H1 (cell line): ENCODE measurements around the gene AGPAT3. TPM values are rescaled to one million over a fixed set of nuclear protein-coding genes. Genes with fewer than 3 reads are reported as not detected.

Source experiments
- CTCF ChIA-PET: fragments of 300-600 bp; sonication (Branson Sonifier 250); formaldehyde crosslinking; loops from one replicate; lab custom pipeline; 2021; ENCODE audit not compliant: partially characterized antibody; lab: Charles Lee
- POLR2A ChIA-PET: fragments of 300-600 bp; sonication (Branson Sonifier 250); formaldehyde crosslinking; loops from one replicate; lab custom pipeline; 2021; ENCODE audit warnings: inconsistent platforms; ENCODE audit not compliant: partially characterized antibody; lab: Charles Lee
- DNase-seq, 2 experiments: peaks; one replicate each; pipeline versions ENCODE4 v3.0.0 to v3.0.0-alpha.2; 2010 to 2022; ENCODE audit warnings: low spot score in 2 of 2, low read depth in 1 of 2, mixed read lengths in 1 of 2
- FAIRE-seq: peaks from 2 replicates; lab custom pipeline; 2011; peaks lifted over from hg19 to GRCh38; lab: Jason Lieb, UNC
- H2AFZ ChIP-seq: 2 replicates; pipeline ENCODE4 v1.8.1; 2012; ENCODE audit warnings: low read length, inconsistent platforms
- H2AK5ac ChIP-seq: 2 replicates; pipeline ENCODE4 v1.6.1; 2013; ENCODE audit warnings: low read depth, low read length
- H2BK120ac ChIP-seq: replicated peaks from 2 replicates; pipeline ENCODE3; 2013; ENCODE audit warnings: low read depth, low read length, inconsistent platforms
- H2BK12ac ChIP-seq: 2 replicates; pipeline ENCODE4 v1.6.1; 2013; ENCODE audit warnings: low read depth, low read length
- H2BK15ac ChIP-seq: 2 replicates; pipeline ENCODE4 v1.6.1; 2013; ENCODE audit warnings: low read length
- H2BK20ac ChIP-seq: 2 replicates; pipeline ENCODE4 v1.6.1; 2013; ENCODE audit warnings: low read length
- H2BK5ac ChIP-seq: 2 replicates; pipeline ENCODE4 v1.6.1; 2013; ENCODE audit warnings: low read depth, low read length
- H3K14ac ChIP-seq: 2 replicates; pipeline ENCODE4 v1.6.1; 2013; ENCODE audit warnings: inconsistent platforms; ENCODE audit not compliant: insufficient read length
- H3K18ac ChIP-seq: 2 replicates; pipeline ENCODE4 v1.6.1; 2013; ENCODE audit warnings: low read length; ENCODE audit errors: extremely low read depth
- H3K23ac ChIP-seq: 2 replicates; pipeline ENCODE4 v1.6.1; 2013; ENCODE audit warnings: inconsistent platforms; ENCODE audit not compliant: insufficient read length
- H3K23me2 ChIP-seq: 2 replicates; pipeline ENCODE4 v1.6.1; 2013; ENCODE audit warnings: low read depth, low read length
- H3K27ac ChIP-seq: 2 replicates; pipeline ENCODE4 v1.6.1; 2011; ENCODE audit warnings: low read depth, low read length, inconsistent platforms
- H3K27me3 ChIP-seq, 4 experiments: replicated peaks in 1 of 4; 1 replicate in 1 of 4; 2 replicates in 3 of 4; pipeline versions ENCODE4 v1.6.1 to v1.8.1; 2011 to 2013; ENCODE audit warnings: low read length in 3 of 4, mild to moderate bottlenecking in 3 of 4, inconsistent platforms in 2 of 4, mixed read lengths in 2 of 4, moderate library complexity in 1 of 4; ENCODE audit not compliant: control insufficient read depth in 3 of 4, insufficient read depth in 3 of 4; ENCODE audit errors: extremely low read depth in 1 of 4
- H3K36me3 ChIP-seq, 4 experiments: 2 replicates each; pipeline versions ENCODE4 v1.6.1 to v1.8.1; 2011 to 2013; ENCODE audit warnings: mild to moderate bottlenecking in 4 of 4, low read length in 3 of 4, moderate library complexity in 2 of 4, control low read depth in 1 of 4, inconsistent platforms in 1 of 4; ENCODE audit not compliant: insufficient read depth in 4 of 4, control insufficient read depth in 2 of 4
- H3K4ac ChIP-seq: replicated peaks from 2 replicates; pipeline ENCODE3; 2013; ENCODE audit warnings: low read length, low read depth, mixed read lengths, inconsistent platforms; ENCODE audit not compliant: insufficient read length
- H3K4me1 ChIP-seq, 4 experiments: replicated peaks in 1 of 4; 1 replicate in 1 of 4; 2 replicates in 3 of 4; pipeline versions ENCODE4 v1.6.1 to v1.8.1; 2011 to 2013; ENCODE audit warnings: low read length in 3 of 4, inconsistent platforms in 2 of 4, mixed read lengths in 1 of 4; ENCODE audit not compliant: insufficient read depth in 4 of 4, control insufficient read depth in 3 of 4
- H3K4me2 ChIP-seq, 2 experiments: 2 replicates each; pipeline versions ENCODE4 v1.6.1 to v1.8.1; 2011 to 2013; ENCODE audit warnings: low read depth in 2 of 2, low read length in 2 of 2, control low read depth in 1 of 2, inconsistent platforms in 1 of 2, mild to moderate bottlenecking in 1 of 2; ENCODE audit not compliant: insufficient read depth in 1 of 2
- H3K4me3 ChIP-seq, 4 experiments: fragments of 200-600, 300-600 bp in 1 of 4; sonication (generic), shearing (Covaris generic), sonication (Bioruptor Twin) in 1 of 4; 2 replicates each; pipeline versions ENCODE4 v1.5.1 to v1.8.1; 2011 to 2016; ENCODE audit warnings: low read length in 4 of 4, low read depth in 3 of 4, control low read depth in 2 of 4, inconsistent platforms in 2 of 4, mild to moderate bottlenecking in 2 of 4, mixed read lengths in 1 of 4, moderate library complexity in 1 of 4; ENCODE audit not compliant: insufficient read depth in 2 of 4; ENCODE audit errors: extremely low read depth in 1 of 4
- H3K56ac ChIP-seq: replicated peaks from 2 replicates; pipeline ENCODE3; 2013; ENCODE audit warnings: low read depth, mild to moderate bottlenecking, mixed read lengths, low read length, inconsistent platforms; ENCODE audit not compliant: insufficient read length
- H3K79me1 ChIP-seq: 2 replicates; pipeline ENCODE4 v1.6.1; 2013; ENCODE audit warnings: low read depth, low read length, control low read depth
- H3K79me2 ChIP-seq, 2 experiments: 2 replicates each; pipeline versions ENCODE4 v1.6.1 to v1.8.1; 2012 to 2013; ENCODE audit warnings: low read length in 2 of 2, mild to moderate bottlenecking in 2 of 2, inconsistent platforms in 1 of 2; ENCODE audit not compliant: insufficient read depth in 2 of 2, control insufficient read depth in 1 of 2
- H3K9ac ChIP-seq, 4 experiments: replicated peaks in 1 of 4; 1 replicate in 1 of 4; 2 replicates in 3 of 4; pipeline versions ENCODE4 v1.6.1 to v1.8.1; 2011 to 2013; ENCODE audit warnings: low read depth in 3 of 4, low read length in 3 of 4, control low read depth in 2 of 4, mild to moderate bottlenecking in 2 of 4, moderate library complexity in 2 of 4, inconsistent platforms in 1 of 4; ENCODE audit errors: extremely low read depth in 1 of 4
- H3K9me3 ChIP-seq, 2 experiments: 2 replicates each; pipeline versions ENCODE4 v1.6.1 to v1.8.1; 2012 to 2013; ENCODE audit warnings: mild to moderate bottlenecking in 2 of 2, moderate library complexity in 2 of 2, control low read depth in 1 of 2, inconsistent platforms in 1 of 2, low read depth in 1 of 2, low read length in 1 of 2, mixed read lengths in 1 of 2; ENCODE audit not compliant: insufficient read depth in 2 of 2
- H4K20me1 ChIP-seq, 2 experiments: replicated peaks in 1 of 2; 2 replicates each; pipeline versions ENCODE3 to v1.8.1; 2011 to 2013; ENCODE audit warnings: inconsistent platforms in 2 of 2, low read length in 2 of 2, mild to moderate bottlenecking in 1 of 2; ENCODE audit not compliant: insufficient read depth in 2 of 2, control insufficient read depth in 1 of 2
- H4K5ac ChIP-seq: 2 replicates; pipeline ENCODE4 v1.6.1; 2013; ENCODE audit warnings: low read length, low read depth, mixed read lengths, inconsistent platforms; ENCODE audit not compliant: insufficient read length
- H4K8ac ChIP-seq: 2 replicates; pipeline ENCODE4 v1.8.0; 2013; ENCODE audit warnings: mild to moderate bottlenecking, moderate library complexity, low read length, inconsistent platforms; ENCODE audit not compliant: insufficient read depth; ENCODE audit errors: extremely low read depth
- H4K91ac ChIP-seq: replicated peaks from 2 replicates; pipeline ENCODE3; 2013; ENCODE audit warnings: low read length, mixed read lengths, inconsistent platforms; ENCODE audit not compliant: insufficient read length
- EP300 ChIP-seq, 2 experiments: IDR thresholded peaks; 1 replicate in 1 of 2; 2 replicates in 1 of 2; pipeline ENCODE4 v1.6.1; 2011 to 2012; ENCODE audit warnings: low read depth in 2 of 2, low read length in 2 of 2, mild to moderate bottlenecking in 2 of 2, borderline replicate concordance in 1 of 2, inconsistent platforms in 1 of 2, moderate library complexity in 1 of 2
- KDM4A ChIP-seq: IDR thresholded peaks from one replicate; pipeline ENCODE4 v1.7.1; 2012; ENCODE audit warnings: low read depth, mild to moderate bottlenecking, moderate library complexity, low read length, inconsistent platforms; ENCODE audit not compliant: severe bottlenecking
- RFX5 ChIP-seq: IDR thresholded peaks from 2 replicates; pipeline ENCODE4 v1.6.1; 2011; ENCODE audit warnings: low read depth, low read length, improper control_type of control experiment, borderline replicate concordance
- RXRA ChIP-seq: IDR thresholded peaks from 2 replicates; pipeline ENCODE4 v1.6.1; 2011; ENCODE audit warnings: low read depth, mild to moderate bottlenecking, low read length, moderate library complexity; ENCODE audit not compliant: insufficient read depth
- SAP30 ChIP-seq: fragments of 300-600 bp; sonication (generic); IDR thresholded peaks from 2 replicates; pipeline ENCODE4 v1.7.1; 2012; ENCODE audit warnings: low read length, moderate library complexity, mild to moderate bottlenecking, inconsistent platforms; ENCODE audit not compliant: insufficient read depth, insufficient replicate concordance
- WGBS, 2 experiments: shearing (Covaris generic) in 1 of 2; methylation state at CpG; one replicate each; pipeline versions ENCODE4 v1.1.6 to v1.1.7; 2013 to 2015; ENCODE audit warnings: low lambda C conversion rate in 2 of 2, mixed read lengths in 2 of 2, inconsistent platforms in 1 of 2, low coverage in 1 of 2, missing lambda C conversion rate in 1 of 2; ENCODE audit not compliant: insufficient replicate concordance in 2 of 2, insufficient coverage in 1 of 2, insufficient read length in 1 of 2; ENCODE audit errors: extremely low coverage in 1 of 2, missing lambda C conversion rate in 1 of 2; 5-methylcytosine and 5-hydroxymethylcytosine counted together
- polyA plus RNA-seq, 7 experiments: library from polyadenylated mRNA; depleted of rRNA in 3 of 7; stranded (reverse) in 5 of 7; unstranded in 2 of 7; fragments of >200 nt in 5 of 7; fragments of 200-250 nt in 2 of 7; gene quantifications; 1 replicate in 5 of 7; 2 replicates in 1 of 7; 4 replicates in 1 of 7; pipeline versions ENCODE4 v1.2.1 to v1.2.3, GENCODE V29; 2011 to 2013; ENCODE audit warnings: missing spikeins in 2 of 7, mixed read lengths in 2 of 7
- total RNA-seq: library from RNA; stranded (reverse); fragmentation: NEBNext Ultra II Directional; extraction: Animal tissue kit (Norgen Biotek cat#: 25700); gene quantifications from 2 replicates; pipeline ENCODE4 v1.2.1, GENCODE V29; 2021
- TF ChIP-seq, protein P1 (sequence below): IDR thresholded peaks from 2 replicates; pipeline ENCODE4 v1.6.1; 2012; ENCODE audit warnings: low read length, inconsistent platforms
- TF ChIP-seq, protein P2 (sequence below), 3 experiments: IDR thresholded peaks; 1 replicate in 2 of 3; 2 replicates in 1 of 3; pipeline versions ENCODE4 v1.5.1 to v1.6.1; 2011; ENCODE audit warnings: low read length in 3 of 3, mild to moderate bottlenecking in 3 of 3, inconsistent platforms in 2 of 3, low read depth in 1 of 3, moderate library complexity in 1 of 3; ENCODE audit not compliant: insufficient read depth in 1 of 3; ENCODE audit errors: control extremely low read depth in 1 of 3

Gene AGPAT3
- total and polyA plus RNA-seq, 2 of the 8 experiments (the other 6 are each of a cell fraction or from before 2014, with no cell fraction given), result 5.8 to 7.3 TPM

DNA sequence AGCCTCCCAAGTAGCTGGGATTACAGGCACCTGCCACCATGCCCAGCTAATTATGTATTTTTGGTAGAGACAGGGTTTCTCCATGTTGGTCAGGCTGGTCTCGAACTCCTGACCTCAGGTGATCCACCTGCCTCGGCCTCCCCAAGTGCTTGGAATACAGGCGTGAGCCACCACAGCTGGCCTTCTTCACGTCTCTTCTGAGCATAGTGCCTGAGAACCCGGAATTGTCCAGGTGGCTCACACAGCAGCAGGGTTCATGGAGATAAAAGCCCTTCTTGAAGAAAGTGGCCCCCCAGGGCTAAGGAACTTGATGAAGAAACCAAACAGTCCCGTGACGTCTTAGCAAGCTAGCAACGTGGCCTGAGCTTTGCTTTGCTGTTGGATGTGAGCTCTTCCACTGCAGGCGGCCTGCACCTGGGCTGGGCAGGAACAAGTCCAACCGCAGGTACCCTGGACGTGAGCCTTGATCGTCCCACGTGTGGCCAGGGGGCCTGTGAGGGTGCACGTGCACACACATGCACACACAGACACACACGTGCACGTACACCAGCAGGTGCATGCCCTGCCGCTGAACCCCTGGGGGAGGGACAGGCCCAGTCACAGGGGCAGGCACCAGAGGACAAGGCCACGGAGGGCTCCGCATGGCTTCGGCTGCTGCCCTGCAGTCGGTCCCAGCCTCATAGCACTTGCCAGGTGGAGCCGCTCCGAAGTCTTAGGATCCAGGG, 123.6 kb downstream of the AGPAT3 start:
- Histone ChIP-seq H4K5ac (no peak overlapping the region), H3K23me2 (no peaks in the 10 kb centered on the region), H4K20me1 (peaks cover 0 to 2% of the 10 kb centered on the region in 2 experiments), H2BK5ac (0 out of 2 replicates have a peak overlapping the region, but pooled peaks have one; percentile 52), H2BK20ac (no peak overlapping the region), H2BK15ac (no peak overlapping the region; the same call in 1 of the 2 replicates), H3K27ac (no peak overlapping the region), H3K23ac (no peak overlapping the region), H2BK12ac (no peak overlapping the region), H3K27me3 (no peaks in the 10 kb centered on the region), H2AFZ (no peak overlapping the region), H3K14ac (no peak overlapping the region), H2BK120ac (no peak overlapping the region), H3K36me3 (no peaks in the 10 kb centered on the region), H3K18ac (no peak overlapping the region), H3K4me2 (no peak overlapping the region), H3K4me1 (peaks cover 0 to 12% (median 8%) of the 10 kb centered on the region in 4 experiments; a peak in 6 of 7 replicates), H3K4ac (peak overlapping the region; percentile 53), H3K9ac (no peak overlapping the region), H3K79me1 (no peaks in the 10 kb centered on the region), H2AK5ac (no peak overlapping the region), H4K91ac (no peak overlapping the region), H3K4me3 (no peak overlapping the region), H3K79me2 (no peaks in the 10 kb centered on the region), H4K8ac (no peak overlapping the region), H3K56ac (no peak overlapping the region), H3K9me3 (no peaks in the 10 kb centered on the region)
- POLR2A ChIA-PET, result no interaction called here
- WGBS, 2 experiments, result 90% methylated on average over 23 of the region's 23 CpGs; no CpG with 5 or more reads in 1 of the 2 experiments
- CTCF ChIA-PET, result interaction anchor here (0.8 to 1.6 kb wide), 3 partner anchors 13 to 57 kb away, joined by 4 to 8 read pairs (median 4); no protein-coding TSS in a partner anchor
- no peak for FAIRE-seq
- DNase-seq, result no peak
- TF ChIP-seq EP300 (IDR thresholded peaks at IDR 0.05; ENCODE audit: borderline replicate concordance in 1 of 2, low read depth in 2 of 2, low read length in 2 of 2) (no peak), SAP30 (no peak), RFX5 (no peak), RXRA (no peak), KDM4A (no peak)
- TF ChIP-seq, protein P1, sequence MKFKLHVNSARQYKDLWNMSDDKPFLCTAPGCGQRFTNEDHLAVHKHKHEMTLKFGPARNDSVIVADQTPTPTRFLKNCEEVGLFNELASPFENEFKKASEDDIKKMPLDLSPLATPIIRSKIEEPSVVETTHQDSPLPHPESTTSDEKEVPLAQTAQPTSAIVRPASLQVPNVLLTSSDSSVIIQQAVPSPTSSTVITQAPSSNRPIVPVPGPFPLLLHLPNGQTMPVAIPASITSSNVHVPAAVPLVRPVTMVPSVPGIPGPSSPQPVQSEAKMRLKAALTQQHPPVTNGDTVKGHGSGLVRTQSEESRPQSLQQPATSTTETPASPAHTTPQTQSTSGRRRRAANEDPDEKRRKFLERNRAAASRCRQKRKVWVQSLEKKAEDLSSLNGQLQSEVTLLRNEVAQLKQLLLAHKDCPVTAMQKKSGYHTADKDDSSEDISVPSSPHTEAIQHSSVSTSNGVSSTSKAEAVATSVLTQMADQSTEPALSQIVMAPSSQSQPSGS, result no peak
- TF ChIP-seq, protein P2, sequence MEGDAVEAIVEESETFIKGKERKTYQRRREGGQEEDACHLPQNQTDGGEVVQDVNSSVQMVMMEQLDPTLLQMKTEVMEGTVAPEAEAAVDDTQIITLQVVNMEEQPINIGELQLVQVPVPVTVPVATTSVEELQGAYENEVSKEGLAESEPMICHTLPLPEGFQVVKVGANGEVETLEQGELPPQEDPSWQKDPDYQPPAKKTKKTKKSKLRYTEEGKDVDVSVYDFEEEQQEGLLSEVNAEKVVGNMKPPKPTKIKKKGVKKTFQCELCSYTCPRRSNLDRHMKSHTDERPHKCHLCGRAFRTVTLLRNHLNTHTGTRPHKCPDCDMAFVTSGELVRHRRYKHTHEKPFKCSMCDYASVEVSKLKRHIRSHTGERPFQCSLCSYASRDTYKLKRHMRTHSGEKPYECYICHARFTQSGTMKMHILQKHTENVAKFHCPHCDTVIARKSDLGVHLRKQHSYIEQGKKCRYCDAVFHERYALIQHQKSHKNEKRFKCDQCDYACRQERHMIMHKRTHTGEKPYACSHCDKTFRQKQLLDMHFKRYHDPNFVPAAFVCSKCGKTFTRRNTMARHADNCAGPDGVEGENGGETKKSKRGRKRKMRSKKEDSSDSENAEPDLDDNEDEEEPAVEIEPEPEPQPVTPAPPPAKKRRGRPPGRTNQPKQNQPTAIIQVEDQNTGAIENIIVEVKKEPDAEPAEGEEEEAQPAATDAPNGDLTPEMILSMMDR (IDR thresholded peaks at IDR 0.05; ENCODE audit: control extremely low read depth in 1 of 3, insufficient read depth in 1 of 3, low read depth in 1 of 3, low read length in 3 of 3), result no peak
